GM19023 (cell line): ENCODE results near the gene KIRREL3.

Source experiments
- ATAC-seq: cut with Tn5 transposase; IDR thresholded peaks from one replicate; pipeline ENCODE4 v1.9.1; 2021; ENCODE audit warnings: mild to moderate bottlenecking, moderate library complexity; ENCODE audit not compliant: unreplicated experiment

KIRREL3 gene

GRCh38 chr11:127000291-127000968 is at the start of gene KIRREL3:
Gene KIRREL3, minus strand, starts transcription at chr11:127000770.
- no peak for ATAC-seq

- no peak for ATAC-seq
Observed at GRCh38 chr11:127050186-127050585, 49.6 kb upstream of the KIRREL3 start.

- ATAC-seq = no peak
Observed at GRCh38 chr11:127049486-127049885, 48.9 kb upstream of the KIRREL3 start.

- ATAC-seq = no peak
Observed at GRCh38 chr11:127044535-127044934, 44.0 kb upstream of the KIRREL3 start.

GRCh38 chr11:127042445-127042844 is 41.9 kb upstream of the KIRREL3 start:
- ATAC-seq = no peak

GRCh38 chr11:127039591-127039990 is 39.0 kb upstream of the KIRREL3 start:
- no peak for ATAC-seq

GRCh38 chr11:127037596-127037995 is 37.0 kb upstream of the KIRREL3 start:
- no peak for ATAC-seq

GRCh38 chr11:127037001-127037400 is 36.4 kb upstream of the KIRREL3 start:
- no peak for ATAC-seq

- no peak for ATAC-seq
Observed at GRCh38 chr11:127035824-127036223, 35.3 kb upstream of the KIRREL3 start.

GRCh38 chr11:127034973-127035372 is 34.4 kb upstream of the KIRREL3 start:
- ATAC-seq = no peak

- ATAC-seq = no peak
Observed at GRCh38 chr11:127028648-127029047, 28.1 kb upstream of the KIRREL3 start.

GRCh38 chr11:127027789-127028188 is 27.2 kb upstream of the KIRREL3 start:
- ATAC-seq = no peak

GRCh38 chr11:127027000-127027399 is 26.4 kb upstream of the KIRREL3 start:
- no peak for ATAC-seq

- ATAC-seq = no peak
Observed at GRCh38 chr11:127023991-127024390, 23.4 kb upstream of the KIRREL3 start.

GRCh38 chr11:127018683-127019279 is 18.2 kb upstream of the KIRREL3 start:
- ATAC-seq = no peak

GRCh38 chr11:127017482-127017881 is 16.9 kb upstream of the KIRREL3 start:
- no peak for ATAC-seq

- ATAC-seq = no peak
Observed at GRCh38 chr11:127013550-127013949, 13.0 kb upstream of the KIRREL3 start.

GRCh38 chr11:127006311-127006710 is 5.7 kb upstream of the KIRREL3 start:
- ATAC-seq = no peak

GRCh38 chr11:127003260-127003981 is 2.9 kb upstream of the KIRREL3 start:
- ATAC-seq = no peak

- no peak for ATAC-seq
Observed at GRCh38 chr11:127002669-127003259, 2.2 kb upstream of the KIRREL3 start.

GRCh38 chr11:127000981-127001380 is 411 bp upstream of the KIRREL3 start:
- no peak for ATAC-seq

GRCh38 chr11:126999366-126999765 is 1.2 kb downstream of the KIRREL3 start:
- ATAC-seq = no peak
